OCI-LY1 (cell line): ENCODE measurements around the gene CSF1.

Experiments used
- CTCF ChIP-seq: fragments of 200-600 bp; sonication (generic), shearing (Covaris generic); IDR thresholded peaks from 2 replicates; pipeline ENCODE4 v1.5.1; 2017; ENCODE audit warnings: mild to moderate bottlenecking, antibody characterized with exemption, low read length, moderate library complexity, mixed read lengths
- EZH2 ChIP-seq: fragments of 200-600 bp; sonication (generic), shearing (Covaris generic); IDR thresholded peaks from 2 replicates; pipeline ENCODE4 v1.8.0; 2017; ENCODE audit warnings: borderline replicate concordance, mixed run types, mild to moderate bottlenecking, antibody characterized with exemption, low read length, moderate library complexity, mixed read lengths

- TF ChIP-seq EZH2 (no peak), CTCF (no peak)
These were observed 11.7 kb downstream of the CSF1 start for GRCh38 chr1:109922326-109922725.
